Right hindlimb (tissue), 1 donor: Measurements from ENCODE around the gene PYDC1.
"Not testable (repeated sequence)": the region's sequence is repeated elsewhere in the genome, so short reads cannot be mapped to it uniquely, and the experiment has no call there.

Source experiments
- DNase-seq: peaks from one replicate; pipeline ENCODE4 v3.0.0-alpha.2; 2018

The PYDC1 gene

GRCh38 chr16:31216422-31217135, at the start of gene PYDC1:
Gene PYDC1 (minus strand): TSS chr16:31217135. CDS start chr16:31217028, 107 bp downstream.
- DNase-seq: no peak

GRCh38 chr16:31265329-31266245, 48.7 kb upstream of the PYDC1 start:
- no peak for DNase-seq

- DNase-seq: no peak
Observed at GRCh38 chr16:31262084-31262483, 45.1 kb upstream of the PYDC1 start.

- no peak for DNase-seq
Observed at GRCh38 chr16:31260136-31260931, 43.4 kb upstream of the PYDC1 start.

GRCh38 chr16:31258366-31258765, 41.4 kb upstream of the PYDC1 start:
- no peak for DNase-seq

GRCh38 chr16:31256466-31256865, 39.5 kb upstream of the PYDC1 start:
- DNase-seq: no peak

GRCh38 chr16:31253642-31254045, 36.7 kb upstream of the PYDC1 start:
- DNase-seq: no peak

- no peak for DNase-seq
Observed at GRCh38 chr16:31251435-31251834, 34.5 kb upstream of the PYDC1 start.

GRCh38 chr16:31250782-31251384, 33.9 kb upstream of the PYDC1 start:
- no peak for DNase-seq

GRCh38 chr16:31248344-31248743, 31.4 kb upstream of the PYDC1 start:
- no peak for DNase-seq

GRCh38 chr16:31246296-31246695, 29.4 kb upstream of the PYDC1 start:
- DNase-seq: no peak

GRCh38 chr16:31245598-31245997, 28.7 kb upstream of the PYDC1 start:
- DNase-seq: not testable (repeated sequence)

GRCh38 chr16:31243734-31244670, 27.1 kb upstream of the PYDC1 start:
- no peak for DNase-seq

GRCh38 chr16:31242206-31242605, 25.3 kb upstream of the PYDC1 start:
- DNase-seq: no peak

GRCh38 chr16:31238041-31238440, 21.1 kb upstream of the PYDC1 start:
- DNase-seq: no peak

- no peak for DNase-seq
Observed at GRCh38 chr16:31229501-31229900, 12.6 kb upstream of the PYDC1 start.

- no peak for DNase-seq
Observed at GRCh38 chr16:31228206-31228605, 11.3 kb upstream of the PYDC1 start.

- no peak for DNase-seq
Observed at GRCh38 chr16:31225193-31225592, 8.3 kb upstream of the PYDC1 start.

GRCh38 chr16:31224092-31224955, 7.4 kb upstream of the PYDC1 start:
- no peak for DNase-seq

- no peak for DNase-seq
Observed at GRCh38 chr16:31223044-31223443, 6.1 kb upstream of the PYDC1 start.
